Stomach (tissue), 4 donors: Measurements from ENCODE around the gene PSTPIP2.

Experiments used
- CTCF ChIP-seq, 7 experiments: fragments of 450-650 bp in 4 of 7; fragments of 200-600 bp in 3 of 7; sonication (generic) in 3 of 7; IDR thresholded peaks; one replicate each; pipeline ENCODE4 v1.5.1; 2016 to 2019; ENCODE audit warnings: antibody characterized with exemption in 7 of 7, control low read depth in 2 of 7, mild to moderate bottlenecking in 1 of 7
- EP300 ChIP-seq: sonication (generic); formaldehyde crosslinking; IDR thresholded peaks from one replicate; pipeline ENCODE4 v1.6.1; 2017; ENCODE audit warnings: antibody characterized with exemption
- POLR2AphosphoS5 ChIP-seq, 3 donors: sonication (generic); formaldehyde crosslinking; IDR thresholded peaks; one replicate each; pipeline ENCODE4 v1.6.1; 2016; ENCODE audit warnings: antibody characterized with exemption in 3 of 3

GRCh38 chr18:46008531-46008930 lies 63.5 kb downstream of the PSTPIP2 start:
- TF ChIP-seq EP300 (no peak), CTCF (IDR thresholded peaks at IDR 0.05) (no peak), POLR2AphosphoS5 (IDR thresholded peaks at IDR 0.05) (no peak)
